HG03442 (cell line): Measurements from ENCODE around the gene TANC1.

Experiments used
- ATAC-seq: cut with Tn5 transposase; IDR thresholded peaks from one replicate; pipeline ENCODE4 v1.9.1; 2021; ENCODE audit warnings: mild to moderate bottlenecking, moderate library complexity; ENCODE audit not compliant: unreplicated experiment

TANC1 gene

GRCh38 chr2:159211447-159212396 is 243.3 kb downstream of the TANC1 start:
- no peak for ATAC-seq

- ATAC-seq, result no peak
These were observed 244.9 kb downstream of the TANC1 start for GRCh38 chr2:159213296-159213695.

- ATAC-seq, result no peak
These were observed 246.0 kb downstream of the TANC1 start for GRCh38 chr2:159214325-159214865.

- no peak for ATAC-seq
These were observed 246.7 kb downstream of the TANC1 start for GRCh38 chr2:159215116-159215515.

- no peak for ATAC-seq
These were observed 249.2 kb downstream of the TANC1 start for GRCh38 chr2:159217676-159218075.

GRCh38 chr2:159218389-159218788 is 249.9 kb downstream of the TANC1 start:
- ATAC-seq, result no peak

- no peak for ATAC-seq
These were observed 251.1 kb downstream of the TANC1 start for GRCh38 chr2:159219394-159219998.

- ATAC-seq, result no peak
These were observed 255.8 kb downstream of the TANC1 start for GRCh38 chr2:159224061-159224813.

GRCh38 chr2:159225025-159226016 is 256.9 kb downstream of the TANC1 start:
- no peak for ATAC-seq

GRCh38 chr2:159226059-159226461 is 257.6 kb downstream of the TANC1 start:
- peak; percentile 65 for ATAC-seq

- no peak for ATAC-seq
These were observed 258.4 kb downstream of the TANC1 start for GRCh38 chr2:159226608-159227385.

- ATAC-seq, result no peak
These were observed 259.0 kb downstream of the TANC1 start for GRCh38 chr2:159227467-159227866.

- ATAC-seq, result no peak
These were observed 259.7 kb downstream of the TANC1 start for GRCh38 chr2:159228081-159228581.

- no peak for ATAC-seq
These were observed 261.2 kb downstream of the TANC1 start for GRCh38 chr2:159229476-159230144.

GRCh38 chr2:159230145-159230877 is 261.9 kb downstream of the TANC1 start:
- ATAC-seq, result no peak

GRCh38 chr2:159232456-159233170 is 264.2 kb downstream of the TANC1 start:
- no peak for ATAC-seq

GRCh38 chr2:159234868-159235267 is 266.4 kb downstream of the TANC1 start:
- no peak for ATAC-seq
